ENCODE results near the gene PCSK4. TPM values are rescaled to one million over a fixed set of nuclear protein-coding genes. Genes with fewer than 3 reads are reported as not detected.

PCSK4 gene
- total and polyA plus RNA-seq, 2 of the 13 experiments (the other 11 are each of a cell fraction or from before 2014, with no cell fraction given): 2.0 to 2.7 TPM

DNA sequence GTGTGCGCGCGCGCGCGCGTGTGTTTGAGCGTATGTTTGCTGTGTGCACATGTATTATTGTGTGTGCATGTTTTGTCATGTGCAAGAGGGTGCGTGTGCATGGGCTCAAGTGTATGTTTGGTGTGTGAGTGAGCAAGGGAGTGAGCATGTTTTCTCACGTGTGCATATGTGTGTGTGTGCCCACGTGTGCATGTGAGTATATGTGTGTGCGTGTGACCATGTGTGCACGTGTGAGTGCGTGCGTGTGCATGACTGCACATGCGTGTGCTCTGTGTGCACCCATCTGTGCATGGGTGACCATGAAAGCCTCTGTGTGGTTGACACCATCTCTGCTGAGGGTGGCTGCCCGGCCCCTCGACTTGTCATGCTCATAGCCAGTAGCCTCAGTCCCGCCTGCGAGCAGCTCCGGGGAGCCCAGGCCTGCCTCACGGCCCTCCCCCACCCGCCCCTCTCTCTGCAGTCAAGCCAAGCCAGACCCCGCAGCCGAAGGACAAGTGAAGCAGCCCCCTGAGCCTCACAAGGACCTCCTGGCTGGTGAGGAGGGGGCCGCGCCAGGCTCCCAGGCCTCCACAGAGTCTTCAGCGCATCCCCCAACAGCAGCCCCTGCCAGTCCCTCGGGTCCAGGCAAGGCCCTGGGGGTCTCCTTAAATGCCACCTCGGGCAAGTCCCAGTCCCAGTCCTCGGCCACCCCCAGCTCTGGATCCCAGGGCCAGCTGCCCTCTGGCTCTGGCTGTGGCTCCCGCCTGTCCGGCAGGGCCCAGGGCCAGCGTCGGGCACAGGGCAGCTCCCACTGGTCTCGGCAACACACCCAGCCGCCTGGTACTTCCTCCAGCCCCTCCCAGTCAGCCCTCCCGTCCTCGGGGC, 6.8 kb upstream of the PCSK4 start (continued):
- TF ChIP-seq XRCC5 (optimal IDR thresholded peaks at IDR 0.05; ENCODE audit: low read length): no peak
- no peak for TF ChIP-seq TOPORS (CRISPR knock-in tag; IDR thresholded peaks at IDR 0.05)
- TF ChIP-seq TCF12 (IDR thresholded peaks at IDR 0.05): no peak
- TF ChIP-seq TCF12 (CRISPR knock-in tag; IDR thresholded peaks at IDR 0.05): no peak
- TF ChIP-seq TEAD3 (CRISPR knock-in tag; optimal IDR thresholded peaks at IDR 0.05; ENCODE audit: borderline replicate concordance): no peak
- no peak for TF ChIP-seq MLLT10 (CRISPR knock-in tag; IDR thresholded peaks at IDR 0.05)
- no peak for TF ChIP-seq PCBP2 (optimal IDR thresholded peaks at IDR 0.05; ENCODE audit: low read depth, low read length, poor library complexity, severe bottlenecking)
- peak; percentile 12; the same call in 1 of the 2 replicates for TF ChIP-seq TARDBP (CRISPR knock-in tag; IDR thresholded peaks at IDR 0.05)
- TF ChIP-seq ONECUT2 (CRISPR knock-in tag; IDR thresholded peaks at IDR 0.05): no peak
- TF ChIP-seq SNRNP70 (IDR thresholded peaks at IDR 0.05; ENCODE audit: low read depth, low read length): no peak
- no peak for TF ChIP-seq ZNF225 (CRISPR knock-in tag; IDR thresholded peaks at IDR 0.05)
- TF ChIP-seq SYNCRIP (IDR thresholded peaks at IDR 0.05; ENCODE audit: insufficient read depth, low read depth, low read length): no peak
- 0 out of 4 replicates have a peak, but pooled peaks of 1 of the 2 experiments have one; percentile 44 for TF ChIP-seq POLR2A (IDR thresholded peaks at IDR 0.05; ENCODE audit: insufficient read depth in 1 of 2, low read depth in 2 of 2, low read length in 2 of 2)
- no peak for TF ChIP-seq ZSCAN29 (CRISPR knock-in tag; conservative IDR thresholded peaks at IDR 0.05)
- TF ChIP-seq, protein P1, sequence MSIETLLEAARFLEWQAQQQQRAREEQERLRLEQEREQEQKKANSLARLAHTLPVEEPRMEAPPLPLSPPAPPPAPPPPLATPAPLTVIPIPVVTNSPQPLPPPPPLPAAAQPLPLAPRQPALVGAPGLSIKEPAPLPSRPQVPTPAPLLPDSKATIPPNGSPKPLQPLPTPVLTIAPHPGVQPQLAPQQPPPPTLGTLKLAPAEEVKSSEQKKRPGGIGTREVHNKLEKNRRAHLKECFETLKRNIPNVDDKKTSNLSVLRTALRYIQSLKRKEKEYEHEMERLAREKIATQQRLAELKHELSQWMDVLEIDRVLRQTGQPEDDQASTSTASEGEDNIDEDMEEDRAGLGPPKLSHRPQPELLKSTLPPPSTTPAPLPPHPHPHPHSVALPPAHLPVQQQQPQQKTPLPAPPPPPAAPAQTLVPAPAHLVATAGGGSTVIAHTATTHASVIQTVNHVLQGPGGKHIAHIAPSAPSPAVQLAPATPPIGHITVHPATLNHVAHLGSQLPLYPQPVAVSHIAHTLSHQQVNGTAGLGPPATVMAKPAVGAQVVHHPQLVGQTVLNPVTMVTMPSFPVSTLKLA (IDR thresholded peaks at IDR 0.05): peak; percentile 73

Measured in HepG2 (cell line).